Measurements from ENCODE around the gene TMPRSS7.

DNA sequence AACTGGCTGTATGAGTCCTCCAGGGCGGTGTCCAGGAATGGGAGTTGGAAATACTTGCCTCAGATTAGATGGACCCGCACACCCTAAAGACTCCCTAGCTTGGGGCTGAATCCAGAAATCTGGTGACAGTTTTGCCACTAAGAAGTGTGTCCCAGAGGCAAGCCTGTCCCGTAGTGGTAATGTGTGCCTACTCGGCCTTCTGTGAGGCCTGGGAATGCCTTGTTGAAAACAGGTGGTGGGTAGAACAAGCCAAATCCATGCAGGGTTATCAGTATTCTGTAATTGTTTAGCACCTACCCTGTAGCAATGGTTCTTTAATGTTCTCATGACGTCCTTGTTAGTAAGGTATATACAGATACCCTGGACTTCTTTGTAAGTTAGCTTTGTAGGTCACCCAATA lies 53.2 kb downstream of the TMPRSS7 start:
- TF ChIP-seq EZH2 (IDR thresholded peaks at IDR 0.05; ENCODE audit: low read depth, unreplicated experiment) (no peak), STAT1 (IDR thresholded peaks at IDR 0.05; ENCODE audit: unreplicated experiment) (no peak), CTCF (conservative IDR thresholded peaks at IDR 0.05; ENCODE audit: low read depth in 2 of 2) (no peak), EZH2phosphoT487 (IDR thresholded peaks at IDR 0.05; ENCODE audit: unreplicated experiment) (no peak), JUNB (IDR thresholded peaks at IDR 0.05; ENCODE audit: unreplicated experiment) (no peak), CREB1 (CRISPR knock-in tag; IDR thresholded peaks at IDR 0.05; ENCODE audit: low read depth) (no peak), POLR2AphosphoS5 (IDR thresholded peaks at IDR 0.05; ENCODE audit: low read depth) (no peak)
- TF ChIP-seq, protein P1, sequence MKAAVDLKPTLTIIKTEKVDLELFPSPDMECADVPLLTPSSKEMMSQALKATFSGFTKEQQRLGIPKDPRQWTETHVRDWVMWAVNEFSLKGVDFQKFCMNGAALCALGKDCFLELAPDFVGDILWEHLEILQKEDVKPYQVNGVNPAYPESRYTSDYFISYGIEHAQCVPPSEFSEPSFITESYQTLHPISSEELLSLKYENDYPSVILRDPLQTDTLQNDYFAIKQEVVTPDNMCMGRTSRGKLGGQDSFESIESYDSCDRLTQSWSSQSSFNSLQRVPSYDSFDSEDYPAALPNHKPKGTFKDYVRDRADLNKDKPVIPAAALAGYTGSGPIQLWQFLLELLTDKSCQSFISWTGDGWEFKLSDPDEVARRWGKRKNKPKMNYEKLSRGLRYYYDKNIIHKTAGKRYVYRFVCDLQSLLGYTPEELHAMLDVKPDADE (IDR thresholded peaks at IDR 0.05), result no peak
- TF ChIP-seq, protein P2, sequence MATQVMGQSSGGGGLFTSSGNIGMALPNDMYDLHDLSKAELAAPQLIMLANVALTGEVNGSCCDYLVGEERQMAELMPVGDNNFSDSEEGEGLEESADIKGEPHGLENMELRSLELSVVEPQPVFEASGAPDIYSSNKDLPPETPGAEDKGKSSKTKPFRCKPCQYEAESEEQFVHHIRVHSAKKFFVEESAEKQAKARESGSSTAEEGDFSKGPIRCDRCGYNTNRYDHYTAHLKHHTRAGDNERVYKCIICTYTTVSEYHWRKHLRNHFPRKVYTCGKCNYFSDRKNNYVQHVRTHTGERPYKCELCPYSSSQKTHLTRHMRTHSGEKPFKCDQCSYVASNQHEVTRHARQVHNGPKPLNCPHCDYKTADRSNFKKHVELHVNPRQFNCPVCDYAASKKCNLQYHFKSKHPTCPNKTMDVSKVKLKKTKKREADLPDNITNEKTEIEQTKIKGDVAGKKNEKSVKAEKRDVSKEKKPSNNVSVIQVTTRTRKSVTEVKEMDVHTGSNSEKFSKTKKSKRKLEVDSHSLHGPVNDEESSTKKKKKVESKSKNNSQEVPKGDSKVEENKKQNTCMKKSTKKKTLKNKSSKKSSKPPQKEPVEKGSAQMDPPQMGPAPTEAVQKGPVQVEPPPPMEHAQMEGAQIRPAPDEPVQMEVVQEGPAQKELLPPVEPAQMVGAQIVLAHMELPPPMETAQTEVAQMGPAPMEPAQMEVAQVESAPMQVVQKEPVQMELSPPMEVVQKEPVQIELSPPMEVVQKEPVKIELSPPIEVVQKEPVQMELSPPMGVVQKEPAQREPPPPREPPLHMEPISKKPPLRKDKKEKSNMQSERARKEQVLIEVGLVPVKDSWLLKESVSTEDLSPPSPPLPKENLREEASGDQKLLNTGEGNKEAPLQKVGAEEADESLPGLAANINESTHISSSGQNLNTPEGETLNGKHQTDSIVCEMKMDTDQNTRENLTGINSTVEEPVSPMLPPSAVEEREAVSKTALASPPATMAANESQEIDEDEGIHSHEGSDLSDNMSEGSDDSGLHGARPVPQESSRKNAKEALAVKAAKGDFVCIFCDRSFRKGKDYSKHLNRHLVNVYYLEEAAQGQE (IDR thresholded peaks at IDR 0.05; ENCODE audit: unreplicated experiment), result no peak

All from GM23338 (cell line).